ENCODE data around the gene ZNF496. TPM values are rescaled to one million over a fixed set of nuclear protein-coding genes. Genes with fewer than 3 reads are reported as not detected.

The ZNF496 gene
- total and polyA plus RNA-seq, 2 of the 13 experiments (the other 11 are each of a cell fraction or from before 2014, with no cell fraction given): 14.8 to 18.6 TPM

GRCh38 chr1:247331525-247332214 lies at the start of gene ZNF496 (continued):
- TF ChIP-seq PRDM15 (CRISPR knock-in tag; IDR thresholded peaks at IDR 0.05) (no peak; the same call in 1 of the 2 replicates), FOXA3 (CRISPR knock-in tag; IDR thresholded peaks at IDR 0.05) (no peak), ZNF44 (CRISPR knock-in tag; IDR thresholded peaks at IDR 0.05) (no peak), NR2C2 (CRISPR knock-in tag; IDR thresholded peaks at IDR 0.05; ENCODE audit: borderline replicate concordance) (no peak), SIX4 (CRISPR knock-in tag; IDR thresholded peaks at IDR 0.05) (peak; percentile 55; the same call in 1 of the 2 replicates), RBFOX2 (IDR thresholded peaks at IDR 0.05; ENCODE audit: low read depth, low read length) (peak; percentile 48), POLR2A (IDR thresholded peaks at IDR 0.05; ENCODE audit: insufficient read depth in 1 of 2, low read depth in 2 of 2, low read length in 2 of 2) (peak in 1 of 2 experiments; percentile 51; a peak in 2 of 4 replicates), ZNF503 (CRISPR knock-in tag; IDR thresholded peaks at IDR 0.05) (0 out of 2 replicates have a peak, but pooled peaks have one; percentile 42), AGO2 (optimal IDR thresholded peaks at IDR 0.05; ENCODE audit: low read depth, low read length) (no peak), ETV5 (CRISPR knock-in tag; IDR thresholded peaks at IDR 0.05; ENCODE audit: borderline replicate concordance) (peak; percentile 41; the same call in 1 of the 2 replicates), ZSCAN31 (CRISPR knock-in tag; IDR thresholded peaks at IDR 0.05; ENCODE audit: low read depth) (no peak; the same call in 1 of the 2 replicates), ZBTB34 (CRISPR knock-in tag; IDR thresholded peaks at IDR 0.05) (no peak), ZNF205 (CRISPR knock-in tag; IDR thresholded peaks at IDR 0.05) (no peak), NFYB (CRISPR knock-in tag; IDR thresholded peaks at IDR 0.05) (no peak), CBX2 (IDR thresholded peaks at IDR 0.05; ENCODE audit: low read depth, low read length) (no peak), CBX2 (CRISPR knock-in tag; IDR thresholded peaks at IDR 0.05; ENCODE audit: low read depth) (no peak), BRD4 (CRISPR knock-in tag; IDR thresholded peaks at IDR 0.05) (peak; percentile 16; the same call in 1 of the 2 replicates), KLF12 (CRISPR knock-in tag; IDR thresholded peaks at IDR 0.05; ENCODE audit: borderline replicate concordance) (0 out of 2 replicates have a peak, but pooled peaks have one; percentile 39), TAF1 (CRISPR knock-in tag; IDR thresholded peaks at IDR 0.05) (no peak), ZNF773 (CRISPR knock-in tag; IDR thresholded peaks at IDR 0.05; ENCODE audit: borderline replicate concordance) (peak; percentile 12; the same call in 1 of the 2 replicates), TFDP2 (CRISPR knock-in tag; IDR thresholded peaks at IDR 0.05) (no peak), MED8 (CRISPR knock-in tag; IDR thresholded peaks at IDR 0.05; ENCODE audit: insufficient replicate concordance) (peak; percentile 14), ZNF143 (CRISPR knock-in tag; IDR thresholded peaks at IDR 0.05) (peak; percentile 6; the same call in 1 of the 2 replicates)
